Measurements from ENCODE around the gene HDHD2.
"Not testable (repeated sequence)": the region's sequence is repeated elsewhere in the genome, so short reads cannot be mapped to it uniquely, and the experiment has no call there.

The HDHD2 gene, protein sequence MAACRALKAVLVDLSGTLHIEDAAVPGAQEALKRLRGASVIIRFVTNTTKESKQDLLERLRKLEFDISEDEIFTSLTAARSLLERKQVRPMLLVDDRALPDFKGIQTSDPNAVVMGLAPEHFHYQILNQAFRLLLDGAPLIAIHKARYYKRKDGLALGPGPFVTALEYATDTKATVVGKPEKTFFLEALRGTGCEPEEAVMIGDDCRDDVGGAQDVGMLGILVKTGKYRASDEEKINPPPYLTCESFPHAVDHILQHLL

GRCh38 chr18:47150029-47150823 is at the start of gene HDHD2:
Gene HDHD2 (minus strand): TSS chr18:47150500. CDS start chr18:47136439, 14,061 bp downstream.
- peak; percentile 44 for DNase-seq

DNA sequence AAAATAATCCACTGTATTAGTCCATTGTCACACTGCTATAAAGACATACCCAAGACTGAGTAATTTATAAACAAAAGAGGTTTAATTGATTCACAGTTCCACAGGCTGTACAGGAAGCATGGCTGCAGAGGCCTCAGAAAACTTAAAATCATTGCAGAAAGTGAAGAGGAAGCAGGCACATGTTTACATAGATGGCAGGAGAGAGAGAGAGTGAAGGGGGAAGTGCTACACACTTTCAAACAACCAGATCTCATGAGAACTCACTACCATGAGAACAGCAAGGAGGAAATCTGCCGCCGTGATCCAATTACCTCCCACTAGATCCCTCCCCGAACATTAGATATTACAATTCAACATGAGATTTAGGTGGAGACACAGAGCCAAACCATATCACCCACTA is 45.7 kb upstream of the HDHD2 start:
- DNase-seq, result not testable (repeated sequence)

GRCh38 chr18:47191961-47192360 is 41.7 kb upstream of the HDHD2 start:
- no peak for DNase-seq

DNA sequence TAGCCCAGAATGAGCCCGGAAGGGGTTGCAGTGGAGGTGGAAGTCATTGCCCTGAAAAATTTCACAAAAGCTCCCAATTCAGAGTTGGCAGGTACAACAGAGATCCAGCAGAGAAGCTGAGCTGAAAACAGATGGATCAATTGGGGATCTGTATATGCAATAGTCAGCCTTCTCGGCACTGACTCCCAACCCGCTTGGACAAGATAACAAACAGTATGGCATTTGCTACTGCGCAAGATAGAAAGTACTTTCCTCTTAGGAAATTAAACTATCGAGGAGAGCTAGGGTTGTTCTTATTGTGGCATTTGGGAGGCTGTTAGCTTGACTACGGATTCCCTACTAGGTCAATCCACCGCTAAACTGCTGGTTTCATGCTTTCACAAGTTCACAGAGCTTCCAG is 37.4 kb upstream of the HDHD2 start:
- no peak for DNase-seq

DNA sequence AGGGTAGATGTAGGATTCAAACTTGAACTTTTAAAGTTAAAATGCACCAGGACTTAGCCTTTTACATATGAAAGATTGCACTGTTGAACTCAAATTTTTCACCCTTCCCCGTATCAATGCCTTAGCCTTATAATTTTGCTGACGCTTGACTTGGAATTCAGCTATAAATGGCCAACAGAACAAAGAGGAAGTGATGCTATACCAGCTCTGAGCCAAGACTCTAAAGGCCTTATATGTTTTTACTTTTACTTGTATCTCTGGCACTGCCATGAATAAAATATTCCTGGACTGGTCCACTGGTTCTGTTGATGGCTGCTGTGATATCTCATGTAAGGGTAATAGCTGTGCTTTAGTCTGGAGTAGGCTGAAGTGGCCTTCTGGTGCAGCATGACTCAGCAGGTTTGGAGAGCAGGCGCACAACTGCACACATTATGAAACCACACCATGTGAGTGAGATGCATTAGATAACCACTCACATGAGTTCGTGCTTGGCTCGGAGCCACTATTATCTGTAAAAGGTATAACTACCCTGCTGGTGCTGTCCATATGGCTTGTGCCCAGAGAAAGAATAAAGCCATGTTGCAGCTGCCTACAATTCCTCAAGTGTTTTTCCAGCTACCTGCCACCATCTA is 34.2 kb upstream of the HDHD2 start:
- no peak for DNase-seq

- not testable (repeated sequence) for DNase-seq
Measured at GRCh38 chr18:47182156-47182555, 31.9 kb upstream of the HDHD2 start.

DNA sequence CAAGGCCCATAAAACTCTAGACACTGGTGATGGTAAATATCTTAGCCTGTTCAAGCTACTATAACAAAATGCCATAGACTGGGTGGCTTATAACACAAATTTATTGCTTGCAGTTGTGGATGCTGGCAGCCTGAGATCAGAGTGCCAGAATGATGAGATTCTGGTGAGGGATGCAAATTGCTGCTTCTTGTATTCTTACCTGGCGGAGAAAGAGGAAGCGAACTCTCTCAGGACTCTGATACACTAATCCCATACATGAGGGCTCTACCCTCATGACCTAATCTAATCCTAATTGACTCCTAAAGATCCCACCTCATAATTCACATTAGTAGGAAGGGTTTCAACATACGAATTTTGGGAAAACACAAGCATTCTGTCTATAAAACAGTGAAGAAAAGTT is 30.5 kb upstream of the HDHD2 start:
- DNase-seq, result no peak

DNA sequence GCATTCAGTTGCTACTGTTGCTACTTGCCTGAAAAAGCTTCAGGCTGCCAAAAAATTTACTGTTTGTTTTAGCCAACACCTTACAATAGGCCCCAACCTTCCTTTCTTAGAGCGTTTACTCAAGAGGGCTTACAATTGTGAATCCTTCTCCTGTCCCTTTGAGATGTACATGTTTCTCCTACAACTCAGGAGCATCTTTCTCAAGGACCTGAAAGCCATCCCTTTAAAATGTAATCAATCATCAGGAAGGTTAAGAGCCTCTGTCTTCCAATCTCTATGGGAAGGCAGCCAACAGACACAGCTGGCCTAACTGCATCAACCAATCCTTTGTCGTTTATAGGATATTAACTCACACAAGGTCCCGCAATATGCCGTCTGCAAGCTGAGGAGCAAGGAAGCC is 29.2 kb upstream of the HDHD2 start:
- no peak for DNase-seq

DNA sequence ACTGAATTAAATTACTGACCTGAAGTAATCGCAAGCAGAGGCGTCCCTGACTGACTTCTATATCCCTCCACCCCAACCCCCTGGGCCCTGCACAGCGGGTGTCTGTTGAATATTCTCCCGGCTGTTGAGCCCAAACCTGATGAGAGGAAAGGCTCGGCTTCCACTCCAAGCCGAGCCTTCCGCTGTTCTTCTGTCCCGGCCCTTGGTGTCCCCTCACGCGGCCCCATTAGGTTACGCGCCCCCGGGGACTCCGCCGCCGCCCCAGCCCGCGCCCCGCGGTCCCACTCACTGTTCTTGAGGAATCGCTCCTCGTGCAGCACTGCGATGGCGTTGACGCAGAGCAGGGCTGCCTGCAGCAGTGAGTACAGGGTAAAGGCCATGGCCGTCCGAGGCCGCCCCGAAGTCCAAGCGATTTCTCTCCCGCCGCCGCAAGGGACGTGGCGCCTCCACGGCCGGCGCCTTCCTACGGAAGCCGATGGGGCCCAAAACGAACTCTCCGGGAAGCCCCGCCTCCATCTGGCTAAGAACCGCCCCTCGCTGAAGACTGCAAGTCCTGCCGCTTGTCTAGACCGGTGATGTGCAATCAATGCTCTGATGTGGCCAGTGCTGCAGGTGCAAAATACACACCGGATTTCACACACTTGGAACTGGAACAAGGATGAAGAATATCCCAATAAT is 25.7 kb upstream of the HDHD2 start, which contains the start of gene IER3IP1:
TSS of gene IER3IP1 (minus strand) at position 467 of the 678 bp plus-strand sequence. CDS start at position 380, 87 bp downstream.
- DNase-seq, result no peak

- DNase-seq, result no peak
Measured at GRCh38 chr18:47175283-47175897, 25.1 kb upstream of the HDHD2 start.

DNA sequence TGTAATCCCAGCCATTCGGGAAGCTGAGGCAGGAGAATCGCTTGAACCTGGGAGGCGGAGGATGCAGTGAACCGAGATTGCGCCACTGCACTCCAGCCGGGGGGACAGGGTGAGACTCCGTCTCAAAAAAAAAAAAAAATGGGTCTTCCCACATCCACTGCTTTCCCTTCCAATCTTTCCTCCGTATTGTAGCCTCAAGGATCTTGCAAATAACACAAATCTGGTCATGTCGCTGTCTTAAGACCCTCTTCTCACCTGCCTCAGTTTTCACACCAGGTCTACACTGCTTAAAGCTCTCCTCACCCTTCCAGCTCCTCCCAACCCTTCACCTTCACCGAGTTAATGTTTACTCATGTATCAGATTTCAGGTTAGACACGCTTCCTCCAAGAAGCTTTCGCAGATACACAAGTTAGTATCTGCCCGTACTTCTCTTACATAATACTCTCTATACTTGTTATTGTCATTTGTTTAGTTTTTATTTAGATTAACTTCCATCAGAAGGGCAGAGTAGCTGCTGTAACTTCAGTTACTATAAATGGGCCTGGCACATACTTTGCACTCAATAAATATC is 24.3 kb upstream of the HDHD2 start:
- no peak for DNase-seq

GRCh38 chr18:47172476-47172875 is 22.2 kb upstream of the HDHD2 start:
- no peak for DNase-seq

GRCh38 chr18:47168913-47169312 is 18.6 kb upstream of the HDHD2 start:
- DNase-seq, result no peak

- no peak for DNase-seq
Measured at GRCh38 chr18:47168509-47168908, 18.2 kb upstream of the HDHD2 start.

DNA sequence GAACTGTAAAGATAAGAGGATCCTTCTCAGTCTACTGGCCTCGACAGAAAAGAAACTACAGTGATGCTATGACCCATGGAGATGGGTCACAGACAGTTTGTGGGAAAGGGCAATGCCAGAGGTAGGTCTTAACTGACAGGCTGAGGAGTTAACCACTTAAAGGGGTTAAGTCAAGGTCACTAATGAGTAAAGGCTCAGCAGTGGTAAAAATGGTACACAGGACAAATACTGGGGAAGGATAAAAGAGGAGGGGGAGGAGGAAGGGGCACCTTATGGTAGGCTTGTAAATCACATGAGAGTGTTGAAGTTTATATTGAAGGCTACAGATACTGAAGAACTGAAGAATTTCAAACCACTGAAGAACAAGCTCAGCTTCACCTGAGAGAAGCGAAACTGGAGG is 16.0 kb upstream of the HDHD2 start:
- DNase-seq, result no peak

DNA sequence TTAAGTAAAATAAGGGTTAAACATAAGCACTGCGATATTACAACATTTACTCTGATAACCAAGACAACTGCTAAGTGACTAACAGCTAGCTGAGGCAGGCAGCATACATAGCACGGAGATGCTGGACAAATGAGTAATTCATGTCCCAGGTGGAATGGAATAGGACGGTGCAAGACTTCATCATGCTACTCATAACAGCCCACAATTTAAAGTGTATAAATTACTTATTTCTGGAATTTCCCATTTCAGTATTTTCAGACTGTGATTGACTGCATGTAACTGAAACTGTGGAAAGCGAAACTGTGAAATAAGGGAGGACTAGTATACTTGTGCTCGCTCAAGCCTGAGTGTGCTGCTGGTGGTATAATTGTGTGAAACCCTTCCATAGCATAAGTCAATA is 12.9 kb upstream of the HDHD2 start:
- no peak for DNase-seq

GRCh38 chr18:47160256-47160655 is 10.0 kb upstream of the HDHD2 start:
- DNase-seq, result no peak

- DNase-seq, result not testable (repeated sequence)
Measured at GRCh38 chr18:47158404-47158803, 8.1 kb upstream of the HDHD2 start.

DNA sequence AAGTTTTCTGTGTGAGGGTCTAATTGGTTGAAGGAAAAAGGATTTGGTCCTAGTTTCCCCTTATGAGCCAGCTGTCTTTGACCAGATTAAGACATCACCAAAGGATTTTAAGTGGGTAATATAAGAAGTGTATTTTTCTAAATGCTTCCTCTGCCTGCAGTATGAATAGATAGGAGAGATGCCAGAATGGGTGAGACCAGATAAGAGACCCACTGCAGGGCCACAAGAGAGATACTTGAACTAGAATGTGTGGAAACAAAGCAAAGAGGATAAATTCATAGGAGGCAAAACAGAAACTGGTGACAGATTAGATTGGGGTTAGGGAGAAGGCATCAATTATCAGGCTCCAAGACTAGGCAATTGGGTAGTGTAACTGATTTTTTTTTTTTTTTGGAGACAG is 1.1 kb upstream of the HDHD2 start:
- no peak for DNase-seq

DNA sequence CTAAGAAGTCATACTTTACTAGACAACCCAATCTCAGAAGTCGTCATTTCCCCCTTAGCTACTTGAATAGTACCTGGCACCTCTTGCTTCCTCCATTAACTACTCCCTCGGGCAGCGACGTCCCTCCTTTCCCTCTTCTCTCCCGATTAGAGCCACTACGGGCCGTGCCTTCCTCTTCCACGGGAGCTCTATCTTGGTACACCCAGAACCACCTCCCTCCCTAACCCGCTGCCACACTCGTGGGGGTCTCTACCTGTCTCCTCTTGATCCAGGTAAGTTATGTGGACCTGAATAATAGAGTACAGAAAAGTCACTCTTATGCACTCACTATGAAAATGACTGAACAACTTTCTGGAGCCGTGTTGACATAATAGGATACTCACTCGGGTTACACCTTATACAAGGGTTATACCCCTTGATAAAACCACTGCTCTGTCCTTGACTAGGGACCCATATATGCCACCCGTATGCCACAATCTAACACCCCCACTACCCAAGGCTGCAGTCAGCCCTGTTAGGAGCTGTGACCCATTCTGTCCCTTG is 595 bp upstream of the HDHD2 start:
- DNase-seq, result no peak

DNA sequence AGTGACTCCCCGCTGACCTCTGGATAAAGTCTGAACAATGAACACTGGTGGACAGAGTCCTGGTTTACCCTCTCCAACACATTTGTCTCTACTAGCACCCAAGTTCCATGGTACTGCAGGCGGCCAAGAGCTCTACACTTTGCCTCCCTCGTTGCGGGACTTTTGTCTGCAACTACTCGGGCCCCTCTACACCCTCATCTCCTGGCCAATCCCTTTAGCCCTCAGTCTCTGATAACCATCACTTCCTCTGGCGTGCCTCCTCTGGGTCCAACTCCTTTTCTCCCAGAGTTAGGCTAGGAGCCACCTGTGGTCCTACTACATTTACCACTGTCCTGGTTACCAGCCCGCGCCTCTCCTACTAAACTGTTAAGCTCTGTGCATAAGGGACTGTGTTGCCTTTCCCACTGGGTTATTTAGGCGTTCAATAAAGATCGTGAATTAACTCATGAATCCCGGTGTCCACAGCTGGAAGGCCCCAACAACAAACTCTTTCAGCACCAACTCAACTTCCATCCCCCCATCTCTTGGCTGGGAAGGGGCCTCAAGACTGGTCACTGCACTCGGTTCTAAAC is 757 bp downstream of the HDHD2 start:
- no peak for DNase-seq

DNA sequence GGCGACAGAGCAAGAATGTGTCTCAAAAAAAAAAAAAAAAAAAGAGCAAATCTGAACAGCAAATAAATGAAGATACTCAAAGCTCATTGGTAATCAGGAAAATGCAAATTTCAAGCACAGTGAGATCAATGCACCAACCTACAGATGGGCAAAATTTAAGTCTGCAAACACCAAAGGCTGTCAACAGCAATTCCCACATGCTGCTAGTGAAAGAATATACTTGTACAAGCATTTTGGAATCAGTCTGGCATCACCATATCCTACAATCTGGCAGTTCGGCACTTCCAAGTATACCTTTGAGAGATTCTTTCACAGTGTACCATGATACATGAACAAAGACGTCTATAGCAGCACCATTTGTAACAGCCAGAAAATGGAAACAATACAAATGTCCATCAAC is 4.1 kb downstream of the HDHD2 start:
- DNase-seq, result no peak

Measured in cortex of kidney (tissue), 1 donor.